NOMO-1 (cell line): ENCODE data around the gene ZNF497.
"Not testable (repeated sequence)": the region's sequence is repeated elsewhere in the genome, so short reads cannot be mapped to it uniquely, and the experiment has no call there.

ENCODE experiments used
- DNase-seq, 2 experiments: peaks; one replicate each; lab custom pipeline; 2025; ENCODE audit not compliant: unreplicated experiment in 2 of 2; lab: John Stamatoyannopoulos, UW

ZNF497 gene

DNA sequence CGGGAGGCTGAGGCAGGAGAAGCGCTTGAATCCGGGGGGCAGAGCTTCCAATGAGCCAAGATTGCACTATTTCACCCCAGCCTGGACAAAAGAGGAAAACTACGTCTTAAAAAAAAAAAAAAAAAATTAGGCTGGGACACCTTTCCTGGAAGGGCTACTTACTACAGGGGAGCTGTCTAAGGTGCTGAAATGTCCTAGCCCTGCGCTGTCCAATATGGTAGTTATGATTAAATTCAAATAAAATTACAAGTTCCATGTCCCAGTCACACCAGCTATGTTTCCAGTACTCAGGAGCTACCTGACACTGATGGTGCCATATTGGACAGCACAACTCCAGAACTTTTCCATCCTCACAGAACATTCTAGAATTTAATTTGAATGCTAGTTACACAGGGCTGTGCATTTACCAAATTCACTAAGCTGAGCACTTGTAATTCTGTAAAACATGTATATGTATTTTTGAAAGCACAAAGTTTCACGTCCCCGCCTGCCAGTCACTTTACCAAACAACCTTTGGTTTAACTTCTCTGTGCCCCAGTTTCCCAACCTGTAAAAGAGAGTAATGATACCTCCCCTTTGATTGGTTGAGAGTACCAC is 45.0 kb downstream of the ZNF497 start:
- DNase-seq: peak; percentile 3 to 5

DNA sequence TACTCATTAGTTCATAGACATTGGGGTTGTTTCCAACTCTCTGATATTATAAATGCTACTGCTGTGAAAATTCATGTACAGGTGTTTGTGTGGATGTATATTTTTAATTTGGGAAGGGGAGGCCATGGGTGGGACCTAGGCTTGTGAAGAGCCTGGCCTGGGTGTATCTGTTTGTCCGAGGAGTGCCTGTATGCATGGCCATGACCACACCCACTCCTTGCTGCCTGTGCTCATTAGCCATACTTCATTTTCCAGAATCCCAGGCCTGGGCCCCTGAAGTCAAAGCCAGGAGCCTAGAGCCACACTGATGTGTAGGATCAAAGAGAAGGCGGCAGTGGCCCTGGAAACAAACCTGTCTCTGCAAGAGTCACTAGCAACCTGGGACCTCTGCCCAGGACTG is 47.0 kb downstream of the ZNF497 start:
- DNase-seq: no peak

DNA sequence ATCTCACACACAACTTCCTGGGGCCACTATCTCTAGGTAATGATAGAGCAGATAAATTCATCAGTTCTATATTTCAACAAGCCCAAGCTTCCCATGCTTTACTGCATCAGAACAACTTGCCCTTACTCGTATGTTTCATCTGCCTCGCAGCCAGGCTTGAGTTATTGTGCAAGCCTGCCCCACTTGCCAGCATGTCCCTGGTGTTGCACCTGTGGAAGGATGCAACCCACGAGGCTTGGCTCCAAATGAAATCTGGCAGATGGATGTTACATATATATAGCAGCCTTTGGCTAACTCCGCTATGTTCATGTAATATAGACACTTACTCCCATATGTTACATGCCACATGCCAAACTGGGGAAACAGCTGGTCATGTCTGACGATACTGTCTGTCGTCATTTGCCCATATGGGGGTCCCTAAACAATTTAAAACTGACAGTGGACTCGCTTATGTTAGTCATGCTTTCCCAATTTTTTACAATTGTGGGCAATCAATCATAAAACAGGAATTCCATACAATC is 51.1 kb downstream of the ZNF497 start:
- DNase-seq: no peak

DNA sequence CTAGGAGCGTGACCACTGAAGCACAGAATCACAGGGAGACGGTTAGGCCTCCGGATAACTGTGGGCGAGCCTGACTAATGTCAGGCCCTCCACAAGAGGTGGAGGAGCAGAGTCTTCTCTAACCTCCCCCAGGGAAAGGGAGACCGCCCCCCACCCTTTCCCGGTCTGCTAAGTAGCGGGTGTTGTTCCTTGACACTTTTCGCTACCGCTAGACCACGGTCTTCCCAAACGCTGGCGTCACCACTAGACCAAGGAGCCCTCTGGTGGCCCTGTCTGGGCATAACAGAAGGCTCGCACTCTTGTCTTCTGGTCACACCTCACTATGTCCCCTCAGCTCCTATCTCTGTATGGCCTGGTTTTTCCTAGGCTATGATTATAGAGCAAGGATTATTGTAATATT is 51.9 kb downstream of the ZNF497 start:
- DNase-seq: not testable (repeated sequence)

DNA sequence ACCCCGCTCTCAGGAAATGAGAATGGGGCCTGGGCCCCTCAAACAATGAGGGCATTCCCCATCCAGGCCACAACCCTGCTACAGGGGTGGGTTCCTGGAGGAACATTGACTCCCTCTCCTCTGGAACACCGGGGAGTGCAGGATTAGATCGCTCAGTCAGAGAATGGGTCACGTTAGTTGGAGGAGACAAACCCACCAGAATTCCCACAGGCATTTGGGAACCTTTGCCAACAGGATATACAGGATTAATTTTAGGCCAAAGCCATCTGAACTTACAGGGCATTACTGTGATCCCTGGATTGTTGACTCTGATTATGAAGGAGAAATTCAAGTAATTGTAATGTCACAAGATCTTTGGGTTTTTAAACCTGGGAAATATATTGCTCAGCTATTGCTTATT is 54.8 kb downstream of the ZNF497 start:
- no peak for DNase-seq

DNA sequence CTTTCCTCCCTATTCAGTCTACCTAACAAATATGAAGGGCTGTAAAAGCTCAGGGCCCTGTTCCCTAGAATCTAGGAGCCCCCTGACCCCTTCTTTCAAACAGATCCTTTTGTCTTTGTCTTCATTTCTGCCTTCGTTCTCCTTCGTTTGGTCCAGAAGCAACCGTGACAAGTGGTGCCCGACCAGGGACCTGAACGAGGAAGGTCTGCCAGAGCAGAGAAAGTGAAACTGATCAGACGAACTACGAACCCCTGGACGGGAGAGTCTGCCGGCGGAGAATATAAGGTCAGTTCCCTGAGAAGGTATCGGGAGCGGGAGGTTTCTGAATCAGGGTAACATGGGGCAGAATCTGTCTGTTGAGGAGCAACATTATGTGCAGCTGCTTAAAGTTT is 56.6 kb downstream of the ZNF497 start:
- peak in 1 of 2 experiments; percentile 46 for DNase-seq

DNA sequence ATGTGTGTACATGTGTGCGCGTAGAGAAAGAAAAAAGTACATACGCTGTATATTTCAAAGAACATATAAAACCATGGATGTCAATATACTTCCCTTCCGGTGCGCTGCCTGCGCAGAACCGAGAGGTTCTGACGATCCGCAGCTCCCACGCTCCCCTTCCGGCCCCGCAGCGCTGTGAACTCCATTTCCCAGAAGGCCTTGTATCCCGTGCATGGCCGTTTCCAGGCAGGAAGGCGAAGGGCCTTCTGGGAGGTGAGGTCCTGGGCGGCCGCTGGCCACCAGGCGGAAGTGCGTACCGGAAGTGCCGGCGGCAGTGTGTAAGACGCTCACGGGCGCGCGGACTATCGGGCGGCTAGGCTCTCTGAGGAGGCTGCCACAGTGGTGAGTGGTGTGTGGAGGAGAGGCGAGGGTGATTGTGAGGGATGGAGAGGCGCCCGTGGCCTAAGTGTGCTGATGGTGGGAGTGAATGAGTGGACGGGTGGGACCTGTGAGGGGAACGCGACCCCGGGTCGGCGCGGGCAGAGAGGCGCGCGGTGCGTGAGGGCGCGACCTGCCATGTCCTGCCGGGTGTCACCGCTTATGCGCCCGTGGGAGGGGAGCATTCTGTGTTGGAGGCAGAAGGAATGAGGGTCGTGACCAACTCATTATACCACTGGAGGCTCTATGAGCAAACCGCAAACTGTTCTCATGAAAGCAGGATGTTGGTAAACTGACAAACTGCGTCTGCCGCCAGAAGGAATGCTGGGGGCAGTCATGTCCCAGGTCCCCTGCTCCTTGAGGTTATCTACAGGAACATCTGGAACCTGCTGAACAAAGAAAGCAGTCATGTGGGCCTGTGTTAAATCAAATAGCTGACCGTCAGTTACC is 57.3 kb downstream of the ZNF497 start, which contains the start of gene ERVK3-1:
ERVK3-1 (plus strand) TSS at position 313 of the 867 bp plus-strand sequence. CDS start 6,792 bp downstream, outside the sequence.
- DNase-seq: peak; percentile 98

DNA sequence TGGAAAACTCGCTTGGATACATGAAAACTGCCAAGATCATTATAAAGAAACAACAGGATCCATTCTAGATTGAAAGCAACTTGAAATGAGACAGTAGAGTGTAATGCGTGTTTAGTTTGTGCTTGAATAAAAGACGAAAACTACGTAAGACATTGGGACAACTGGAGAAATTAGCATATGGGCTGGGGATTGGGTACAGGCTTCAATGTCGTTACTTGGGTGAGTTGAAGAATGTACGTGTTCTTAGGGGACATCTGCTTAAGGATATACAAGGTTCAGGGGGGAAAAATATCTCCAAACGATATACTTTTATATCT is 57.8 kb downstream of the ZNF497 start:
- DNase-seq: no peak
